HG03469 (cell line): ENCODE measurements around the gene ACOT12.
"Not testable (repeated sequence)": the region's sequence is repeated elsewhere in the genome, so short reads cannot be mapped to it uniquely, and the experiment has no call there.

Experiments used
- ATAC-seq: cut with Tn5 transposase; IDR thresholded peaks from one replicate; pipeline ENCODE4 v1.9.1; 2021; ENCODE audit warnings: mild to moderate bottlenecking, moderate library complexity, moderate number of reproducible peaks; ENCODE audit not compliant: unreplicated experiment

Gene ACOT12

GRCh38 chr5:81300921-81301270 is 93.0 kb downstream of the ACOT12 start:
- no peak for ATAC-seq

GRCh38 chr5:81297531-81297930 is 96.4 kb downstream of the ACOT12 start:
- no peak for ATAC-seq

- ATAC-seq = not testable (repeated sequence)
Observed at GRCh38 chr5:81294021-81294420, 99.9 kb downstream of the ACOT12 start.

GRCh38 chr5:81292130-81292529 is 101.8 kb downstream of the ACOT12 start:
- ATAC-seq = no peak

DNA sequence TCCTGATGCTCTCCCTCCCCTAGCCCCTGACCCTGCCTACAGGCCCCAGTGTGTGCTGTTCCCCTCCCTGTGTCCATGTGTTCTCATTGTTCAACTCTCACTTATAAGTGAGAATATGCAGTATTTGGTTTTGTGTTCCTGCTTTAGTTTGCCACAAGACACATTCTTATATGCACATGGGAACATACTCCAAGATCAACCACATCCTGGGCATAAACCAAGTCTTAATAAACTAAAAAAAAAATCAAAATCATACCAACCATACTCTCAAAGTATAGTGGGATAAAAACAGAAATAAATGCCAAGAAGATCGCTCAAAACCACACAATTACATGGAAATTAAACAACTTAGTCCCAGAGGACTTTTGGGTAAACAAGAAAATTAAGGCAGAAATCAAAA is 103.8 kb downstream of the ACOT12 start:
- ATAC-seq = no peak

- ATAC-seq = no peak
Observed at GRCh38 chr5:81288021-81288433, 105.9 kb downstream of the ACOT12 start.

- no peak for ATAC-seq
Observed at GRCh38 chr5:81286059-81286617, 107.8 kb downstream of the ACOT12 start.

DNA sequence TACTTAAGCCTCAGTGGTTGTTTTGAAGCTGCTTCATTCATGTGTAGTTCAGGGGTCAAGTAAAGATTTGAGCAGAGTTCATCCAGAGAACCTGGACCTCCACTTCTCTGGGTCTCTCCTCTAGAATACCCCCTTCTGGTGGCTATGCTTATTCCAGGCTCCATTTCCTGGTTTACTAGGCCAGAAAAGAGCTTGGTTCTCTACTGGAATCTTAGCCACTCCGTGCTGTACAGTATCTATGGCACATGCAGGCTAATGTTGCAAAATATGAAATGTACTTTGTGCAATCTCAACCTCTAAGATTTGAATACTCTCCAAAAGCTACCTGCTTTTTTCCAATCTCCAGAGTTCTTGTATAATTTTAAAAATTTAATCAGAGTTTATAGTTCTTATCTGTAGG is 110.0 kb downstream of the ACOT12 start:
- ATAC-seq = no peak
